Endothelial cell (in vitro differentiated cells): ENCODE measurements around the gene TMEM203. TPM values are rescaled to one million over a fixed set of nuclear protein-coding genes. Genes with fewer than 3 reads are reported as not detected.

Source experiments
- DNase-seq: peaks from one replicate; pipeline ENCODE4 v3.0.0; 2021; ENCODE audit warnings: low spot score
- H3K27ac Mint-ChIP-seq: one replicate; pipeline ENCODE4 v1.8.0; 2021; ENCODE audit warnings: mixed read lengths, inconsistent platforms; ENCODE audit not compliant: unreplicated experiment
- H3K27me3 Mint-ChIP-seq: one replicate; pipeline ENCODE4 v1.8.0; 2021; ENCODE audit warnings: mild to moderate bottlenecking, moderate library complexity, mixed read lengths, inconsistent platforms; ENCODE audit not compliant: unreplicated experiment
- H3K36me3 Mint-ChIP-seq: one replicate; pipeline ENCODE4 v1.8.0; 2021; ENCODE audit warnings: mild to moderate bottlenecking, low read depth, mixed read lengths, inconsistent platforms; ENCODE audit not compliant: unreplicated experiment
- H3K4me1 Mint-ChIP-seq: one replicate; pipeline ENCODE4 v1.8.0; 2021; ENCODE audit warnings: mild to moderate bottlenecking, mixed read lengths, inconsistent platforms; ENCODE audit not compliant: unreplicated experiment
- H3K4me3 Mint-ChIP-seq: one replicate; pipeline ENCODE4 v1.8.0; 2021; ENCODE audit warnings: mild to moderate bottlenecking, mixed read lengths, inconsistent platforms; ENCODE audit not compliant: unreplicated experiment
- H3K9me3 Mint-ChIP-seq: one replicate; pipeline ENCODE4 v1.8.0; 2021; ENCODE audit warnings: mixed read lengths, inconsistent platforms; ENCODE audit not compliant: unreplicated experiment
- CTCF ChIP-seq: fragments of 200-600 bp; sonication (generic); IDR thresholded peaks from one replicate; pipeline ENCODE4 v1.5.0; 2021; ENCODE audit warnings: antibody characterized with exemption; ENCODE audit not compliant: unreplicated experiment
- total RNA-seq: library from RNA; stranded (reverse); fragmentation: NEBNext Ultra II Directional; extraction: Animal tissue kit (Norgen Biotek cat#: 25700); gene quantifications from one replicate; pipeline ENCODE4 v1.2.1, GENCODE V29; 2021; ENCODE audit not compliant: unreplicated experiment

The TMEM203 gene
- total RNA-seq, 1 donor from 2014 or later: 27.4 TPM

DNA sequence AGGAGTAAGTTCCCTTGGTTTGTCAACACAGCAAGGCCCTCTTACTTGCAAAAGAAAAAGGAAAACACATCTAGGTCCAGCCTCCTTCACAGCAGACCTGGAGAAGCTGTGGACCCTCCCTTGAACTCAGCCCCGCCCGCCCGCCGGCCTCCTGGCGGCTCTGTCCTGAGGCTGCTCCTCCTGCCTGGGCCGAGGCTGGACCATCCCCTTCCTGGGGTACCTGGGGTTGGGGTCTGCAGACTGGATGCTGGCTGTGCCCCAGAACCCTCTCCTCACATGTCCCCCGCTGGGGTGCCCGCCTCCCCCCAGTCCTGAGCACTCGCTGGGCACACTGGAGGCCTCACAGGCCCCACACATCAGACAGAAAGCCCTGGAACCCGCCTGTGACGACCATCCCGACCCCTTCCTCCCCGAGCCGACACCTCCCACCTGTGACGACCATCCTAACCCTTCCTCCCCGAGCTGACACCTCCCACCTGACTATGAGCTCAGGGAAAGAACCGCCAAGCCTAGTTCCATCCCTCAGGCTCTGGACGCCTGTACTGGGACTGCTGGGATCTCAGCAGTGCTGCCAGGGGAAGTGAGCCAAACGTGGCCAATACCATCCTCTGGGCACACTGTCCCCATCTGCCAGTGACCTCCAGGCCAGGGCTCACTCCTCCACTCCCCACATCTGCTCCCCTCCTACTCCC lies 26.4 kb downstream of the TMEM203 start:
- no peaks in the 10 kb centered on the region for H3K4me1 Mint-ChIP-seq
- no peak for TF ChIP-seq CTCF
- peaks cover 9% of the 10 kb centered on the region for H3K27me3 Mint-ChIP-seq
- H3K4me3 Mint-ChIP-seq: no peak overlapping the region
- H3K36me3 Mint-ChIP-seq: peaks cover 14% of the 10 kb centered on the region
- DNase-seq: no peak
- no peaks in the 10 kb centered on the region for H3K9me3 Mint-ChIP-seq
- no peak overlapping the region for H3K27ac Mint-ChIP-seq

DNA sequence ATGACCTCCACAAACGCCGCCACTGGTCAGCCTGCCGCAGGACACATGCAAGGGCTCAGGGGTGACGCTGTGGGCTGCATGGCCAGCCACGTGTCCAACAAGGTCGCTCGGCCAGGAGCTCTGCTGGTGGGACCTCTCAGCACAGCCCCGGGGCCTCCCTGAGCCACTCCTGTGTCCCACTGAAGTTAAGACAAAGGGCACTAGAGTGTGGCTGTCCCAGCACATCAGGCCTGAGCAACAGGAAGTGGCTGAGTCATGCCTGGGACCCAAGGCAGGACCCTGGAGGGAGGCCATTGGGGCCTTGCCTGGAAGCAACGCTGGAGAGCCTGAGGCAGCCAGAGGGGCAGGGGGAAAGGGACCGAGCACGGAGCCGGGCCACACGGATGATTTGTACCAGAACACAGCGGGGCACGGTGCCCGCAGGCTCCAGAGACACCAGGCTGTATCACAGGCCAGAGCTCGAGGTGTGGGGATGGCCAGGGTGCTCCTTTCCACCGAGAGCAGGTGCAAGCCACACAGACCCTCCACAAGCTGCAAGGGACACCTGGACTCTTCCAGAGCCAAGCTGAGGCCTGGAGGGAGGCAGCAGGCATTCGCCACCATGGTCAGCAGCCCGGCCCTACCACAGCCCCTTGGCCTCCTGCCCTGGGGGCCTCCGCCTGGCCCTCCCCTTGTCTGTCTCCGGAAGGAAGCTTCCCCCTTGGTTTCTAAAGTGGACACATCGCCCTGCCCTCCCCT lies 27.1 kb downstream of the TMEM203 start:
- TF ChIP-seq CTCF: no peak
- H3K27me3 Mint-ChIP-seq: peaks cover 9% of the 10 kb centered on the region
- H3K4me3 Mint-ChIP-seq: no peak overlapping the region
- no peak for DNase-seq
- no peak overlapping the region for H3K27ac Mint-ChIP-seq
- H3K9me3 Mint-ChIP-seq: no peaks in the 10 kb centered on the region
- H3K36me3 Mint-ChIP-seq: peaks cover 13% of the 10 kb centered on the region
- no peaks in the 10 kb centered on the region for H3K4me1 Mint-ChIP-seq

- Mint-ChIP-seq H3K4me1 (no peaks in the 10 kb centered on the region), H3K27me3 (peaks cover 9% of the 10 kb centered on the region), H3K27ac (no peak overlapping the region), H3K36me3 (peaks cover 8% of the 10 kb centered on the region), H3K4me3 (no peak overlapping the region), H3K9me3 (no peaks in the 10 kb centered on the region)
- TF ChIP-seq CTCF: peak; percentile 18
- peak; percentile 42 for DNase-seq
Measured at GRCh38 chr9:137176302-137177182, 28.9 kb downstream of the TMEM203 start.

DNA sequence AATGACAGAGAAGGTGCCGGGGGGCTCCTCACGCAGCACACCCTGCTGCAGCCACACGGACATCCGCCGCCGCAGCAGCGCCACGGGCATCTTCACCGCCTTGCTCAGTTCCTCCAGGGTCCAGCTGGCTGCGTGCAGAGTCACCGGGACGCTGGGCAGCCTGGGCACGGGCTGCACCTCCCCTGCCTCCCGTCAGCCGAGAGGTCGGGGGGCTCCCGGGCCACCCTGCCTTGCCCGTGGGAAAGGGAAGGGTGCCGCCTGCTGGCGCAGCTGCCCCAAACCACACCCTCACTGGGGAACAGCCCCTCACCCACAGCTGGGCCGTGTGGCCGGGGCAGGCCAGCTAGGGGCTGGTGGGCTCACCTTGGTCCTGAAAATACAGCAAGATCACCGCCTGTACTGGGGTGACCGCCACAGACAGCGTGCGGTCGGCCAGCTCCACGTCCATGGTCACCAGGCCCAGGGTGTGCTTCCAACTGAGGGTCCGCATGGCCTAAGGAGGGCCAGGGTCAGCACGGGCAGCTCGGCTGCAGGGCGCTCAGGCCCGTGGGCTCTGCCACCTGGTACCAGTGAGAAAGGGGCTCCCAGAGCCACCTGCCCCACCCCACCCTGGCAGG lies 30.0 kb downstream of the TMEM203 start:
- Mint-ChIP-seq H3K9me3 (no peaks in the 10 kb centered on the region), H3K4me1 (no peaks in the 10 kb centered on the region), H3K4me3 (no peak overlapping the region), H3K36me3 (peaks cover 8% of the 10 kb centered on the region), H3K27ac (no peak overlapping the region), H3K27me3 (peaks cover 11% of the 10 kb centered on the region)
- no peak for TF ChIP-seq CTCF
- DNase-seq: no peak
